Nephron progenitor cell (in vitro differentiated cells): ENCODE data around the gene CSGALNACT2.

Experiments
- DNase-seq: peaks from one replicate; pipeline ENCODE4 v3.0.0; 2021
- H3K27ac Mint-ChIP-seq: 2 replicates; pipeline ENCODE4 v1.8.0; 2021; ENCODE audit warnings: mild to moderate bottlenecking, moderate library complexity, mixed read lengths
- H3K27me3 Mint-ChIP-seq: 2 replicates; pipeline ENCODE4 v1.8.0; 2021; ENCODE audit warnings: mild to moderate bottlenecking, low read depth, mixed read lengths; ENCODE audit not compliant: poor library complexity
- H3K36me3 Mint-ChIP-seq: 2 replicates; pipeline ENCODE4 v1.8.0; 2021; ENCODE audit warnings: low read depth, mixed read lengths
- H3K4me1 Mint-ChIP-seq: 2 replicates; pipeline ENCODE4 v1.8.0; 2021; ENCODE audit warnings: mixed read lengths
- H3K4me3 Mint-ChIP-seq: 2 replicates; pipeline ENCODE4 v1.8.0; 2021; ENCODE audit warnings: mild to moderate bottlenecking, moderate library complexity, mixed read lengths
- H3K9me3 Mint-ChIP-seq: 2 replicates; pipeline ENCODE4 v1.8.0; 2021; ENCODE audit warnings: mild to moderate bottlenecking, moderate library complexity, mixed read lengths
- CTCF ChIP-seq: fragments of 200-600 bp; sonication (generic); IDR thresholded peaks from 2 replicates; pipeline ENCODE4 v1.5.0; 2021; ENCODE audit warnings: antibody characterized with exemption

Gene CSGALNACT2

DNA sequence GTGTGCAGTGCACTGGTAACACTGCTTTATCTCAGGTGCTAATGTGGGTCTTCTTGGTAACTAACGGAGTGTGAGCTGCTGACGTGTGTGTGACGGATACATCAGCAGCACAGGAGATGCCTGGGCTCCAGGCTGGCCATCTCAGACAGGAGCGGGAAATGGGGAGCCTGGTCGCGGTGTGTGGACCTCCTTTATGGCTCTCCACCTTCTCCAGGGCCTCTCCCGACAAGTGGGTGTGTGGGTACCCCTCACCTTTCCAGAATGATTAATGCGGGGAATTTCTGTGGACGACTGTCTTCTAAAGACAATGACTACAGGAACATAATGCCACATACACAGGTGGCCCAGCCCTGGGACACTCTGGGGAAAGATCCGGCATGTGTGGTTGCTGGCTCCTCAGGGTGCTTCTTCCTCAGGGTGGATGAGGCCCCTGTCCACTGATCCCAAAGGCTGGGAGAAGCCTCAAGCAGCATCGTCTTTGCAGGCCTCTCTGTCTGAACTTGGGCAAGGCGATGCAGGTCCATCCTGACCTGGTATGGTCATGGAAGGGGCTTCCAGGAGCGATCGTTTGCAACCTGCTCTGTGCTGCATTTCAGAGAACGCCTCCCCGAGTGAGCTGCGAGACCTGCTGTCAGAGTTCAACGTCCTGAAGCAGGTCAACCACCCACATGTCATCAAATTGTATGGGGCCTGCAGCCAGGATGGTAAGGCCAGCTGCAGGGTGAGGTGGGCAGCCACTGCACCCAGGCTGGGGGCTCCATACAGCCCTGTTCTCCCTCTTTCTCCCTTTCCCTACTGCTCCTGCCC lies 20.3 kb upstream of the CSGALNACT2 start:
- no peak for TF ChIP-seq CTCF
- no peaks in the 10 kb centered on the region for H3K9me3 Mint-ChIP-seq
- no peak for DNase-seq
- H3K4me3 Mint-ChIP-seq = no peak overlapping the region
- peaks cover 6% of the 10 kb centered on the region for H3K27me3 Mint-ChIP-seq
- H3K4me1 Mint-ChIP-seq = peaks cover 16% of the 10 kb centered on the region
- no peaks in the 10 kb centered on the region for H3K36me3 Mint-ChIP-seq
- H3K27ac Mint-ChIP-seq = no peak overlapping the region

- Mint-ChIP-seq H3K27ac (no peak overlapping the region), H3K9me3 (no peaks in the 10 kb centered on the region), H3K4me3 (no peak overlapping the region), H3K36me3 (no peaks in the 10 kb centered on the region), H3K4me1 (peaks cover 20% of the 10 kb centered on the region), H3K27me3 (peaks cover 6% of the 10 kb centered on the region)
- TF ChIP-seq CTCF = no peak
- no peak for DNase-seq
Measured at GRCh38 chr10:43118631-43119415, 19.4 kb upstream of the CSGALNACT2 start.

- Mint-ChIP-seq H3K36me3 (no peaks in the 10 kb centered on the region), H3K27ac (no peak overlapping the region), H3K27me3 (peaks cover 6% of the 10 kb centered on the region), H3K4me1 (peaks cover 22% of the 10 kb centered on the region), H3K9me3 (no peaks in the 10 kb centered on the region), H3K4me3 (no peak overlapping the region)
- no peak for DNase-seq
- TF ChIP-seq CTCF = no peak
Measured at GRCh38 chr10:43119416-43120115, 18.7 kb upstream of the CSGALNACT2 start.

GRCh38 chr10:43120116-43120928 lies 17.9 kb upstream of the CSGALNACT2 start:
- Mint-ChIP-seq H3K4me1 (peaks cover 22% of the 10 kb centered on the region), H3K9me3 (no peaks in the 10 kb centered on the region), H3K4me3 (no peak overlapping the region), H3K27me3 (peaks cover 9% of the 10 kb centered on the region), H3K27ac (no peak overlapping the region), H3K36me3 (no peaks in the 10 kb centered on the region)
- TF ChIP-seq CTCF = no peak
- no peak for DNase-seq

GRCh38 chr10:43120929-43121314 lies 17.3 kb upstream of the CSGALNACT2 start:
- H3K4me1 Mint-ChIP-seq = peaks cover 22% of the 10 kb centered on the region
- TF ChIP-seq CTCF = no peak
- no peaks in the 10 kb centered on the region for H3K9me3 Mint-ChIP-seq
- no peaks in the 10 kb centered on the region for H3K36me3 Mint-ChIP-seq
- H3K4me3 Mint-ChIP-seq = no peak overlapping the region
- H3K27ac Mint-ChIP-seq = peak overlapping the region; percentile 50
- peaks cover 10% of the 10 kb centered on the region for H3K27me3 Mint-ChIP-seq
- no peak for DNase-seq
